GM21381 (cell line): Measurements from ENCODE around the gene NBEA.
"Not testable (repeated sequence)": the region's sequence is repeated elsewhere in the genome, so short reads cannot be mapped to it uniquely, and the experiment has no call there.

Experiments used
- ATAC-seq: cut with Tn5 transposase; IDR thresholded peaks from one replicate; pipeline ENCODE4 v1.9.1; 2021; ENCODE audit warnings: mild to moderate bottlenecking, moderate library complexity; ENCODE audit not compliant: unreplicated experiment

NBEA gene

GRCh38 chr13:35621989-35622388 lies 679.9 kb downstream of the NBEA start:
- no peak for ATAC-seq

GRCh38 chr13:35629026-35629425 lies 687.0 kb downstream of the NBEA start:
- ATAC-seq = no peak

GRCh38 chr13:35630551-35631275 lies 688.6 kb downstream of the NBEA start:
- no peak for ATAC-seq

GRCh38 chr13:35631666-35632065 lies 689.6 kb downstream of the NBEA start:
- ATAC-seq = no peak

GRCh38 chr13:35643625-35644024 lies 701.6 kb downstream of the NBEA start:
- ATAC-seq = no peak

- no peak for ATAC-seq
Measured at GRCh38 chr13:35646056-35646774, 704.1 kb downstream of the NBEA start.

- ATAC-seq = no peak
Measured at GRCh38 chr13:35648201-35648600, 706.1 kb downstream of the NBEA start.

- ATAC-seq = no peak
Measured at GRCh38 chr13:35649162-35649561, 707.1 kb downstream of the NBEA start.

- no peak for ATAC-seq
Measured at GRCh38 chr13:35659796-35660195, 717.7 kb downstream of the NBEA start.

- ATAC-seq = no peak
Measured at GRCh38 chr13:35664747-35665146, 722.7 kb downstream of the NBEA start.

- ATAC-seq = no peak
Measured at GRCh38 chr13:35669321-35669720, 727.3 kb downstream of the NBEA start.

- no peak for ATAC-seq
Measured at GRCh38 chr13:35672611-35673010, 730.5 kb downstream of the NBEA start.

GRCh38 chr13:35675651-35676050 lies 733.6 kb downstream of the NBEA start:
- ATAC-seq = no peak

GRCh38 chr13:35677863-35678262 lies 735.8 kb downstream of the NBEA start:
- ATAC-seq = not testable (repeated sequence)

GRCh38 chr13:35681685-35682084 lies 739.6 kb downstream of the NBEA start:
- no peak for ATAC-seq

GRCh38 chr13:35684432-35684831 lies 742.4 kb downstream of the NBEA start:
- ATAC-seq = no peak

- ATAC-seq = no peak
Measured at GRCh38 chr13:35687336-35687735, 745.3 kb downstream of the NBEA start.

GRCh38 chr13:35690581-35691207 lies 748.6 kb downstream of the NBEA start:
- no peak for ATAC-seq

- ATAC-seq = no peak
Measured at GRCh38 chr13:35693134-35693784, 751.2 kb downstream of the NBEA start.

- ATAC-seq = no peak
Measured at GRCh38 chr13:35694031-35694430, 752.0 kb downstream of the NBEA start.
